ENCODE measurements around the gene RNU1-4.
A peak's percentile ranks its signal among the peaks of the same experiment; 100 is the strongest.
"Not testable (repeated sequence)": the region's sequence is repeated elsewhere in the genome, so short reads cannot be mapped to it uniquely, and the experiment has no call there.

Gene RNU1-4

DNA sequence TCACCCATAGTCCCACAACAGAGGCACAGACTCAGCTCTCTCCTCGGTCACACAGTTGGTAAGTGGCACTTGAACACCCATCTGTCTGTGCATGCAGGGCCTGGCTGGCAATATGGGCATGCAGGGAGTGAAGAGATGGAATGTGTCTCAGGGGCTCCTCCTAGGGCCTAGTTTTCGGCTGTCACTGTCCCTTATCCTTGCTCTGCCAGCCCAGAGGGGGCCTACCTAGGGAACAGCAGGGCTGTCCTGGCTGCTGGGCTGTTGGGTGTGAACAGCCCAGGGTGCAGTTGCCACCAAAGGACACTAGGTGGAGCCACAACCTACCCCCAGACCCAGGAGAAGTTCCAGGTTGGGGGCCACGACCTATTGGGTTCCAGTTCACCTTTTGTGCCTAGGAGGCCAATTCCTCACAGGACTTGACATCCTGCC lies 30.6 kb upstream of the RNU1-4 start:
- DNase-seq = not testable (repeated sequence)

DNA sequence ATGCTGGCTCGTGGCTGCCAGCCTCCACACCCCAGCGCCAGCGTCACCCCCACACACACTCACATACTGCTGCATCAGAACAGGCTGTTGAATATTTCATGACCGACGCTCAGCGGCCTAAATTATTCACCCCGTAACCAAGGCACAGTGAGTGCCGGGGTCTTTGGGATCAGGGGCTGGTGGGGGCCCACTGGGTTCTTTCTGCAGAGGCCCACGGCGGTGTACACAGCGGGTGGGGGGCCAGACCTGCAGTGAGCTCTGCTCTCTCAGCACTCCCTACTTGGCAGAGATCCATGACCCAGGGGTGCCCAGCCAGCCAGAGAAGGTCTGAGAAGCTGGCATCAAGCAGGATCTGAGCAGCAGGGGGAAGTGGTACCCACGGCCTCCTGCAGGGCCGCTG lies 29.7 kb upstream of the RNU1-4 start:
- not testable (repeated sequence) for DNase-seq

GRCh38 chr1:16712131-16712530 lies 28.2 kb upstream of the RNU1-4 start:
- DNase-seq = not testable (repeated sequence)

DNA sequence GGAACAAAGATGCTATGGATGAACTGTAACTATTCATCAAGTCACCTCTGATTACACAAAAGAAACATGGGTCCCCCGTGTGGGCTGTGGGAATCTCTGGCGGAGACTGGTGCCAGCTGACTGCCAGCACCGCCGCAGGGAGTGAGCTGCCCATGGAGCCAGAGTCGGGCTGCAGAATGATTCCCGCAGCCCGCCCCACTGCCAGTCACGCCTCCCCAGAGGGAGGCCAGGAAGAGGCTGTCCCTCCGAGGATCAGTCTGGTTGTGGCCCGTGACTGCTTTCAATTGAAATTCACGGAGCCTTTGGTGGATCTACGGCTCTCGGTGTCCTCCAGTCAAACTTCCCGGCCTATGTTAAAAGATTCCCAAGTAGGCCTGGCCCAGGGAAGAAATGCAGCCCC lies 27.7 kb upstream of the RNU1-4 start:
- DNase-seq = not testable (repeated sequence)

- DNase-seq = not testable (repeated sequence)
These were observed 27.3 kb upstream of the RNU1-4 start for GRCh38 chr1:16712984-16713383.

GRCh38 chr1:16713480-16713879 lies 26.8 kb upstream of the RNU1-4 start:
- DNase-seq = not testable (repeated sequence)

DNA sequence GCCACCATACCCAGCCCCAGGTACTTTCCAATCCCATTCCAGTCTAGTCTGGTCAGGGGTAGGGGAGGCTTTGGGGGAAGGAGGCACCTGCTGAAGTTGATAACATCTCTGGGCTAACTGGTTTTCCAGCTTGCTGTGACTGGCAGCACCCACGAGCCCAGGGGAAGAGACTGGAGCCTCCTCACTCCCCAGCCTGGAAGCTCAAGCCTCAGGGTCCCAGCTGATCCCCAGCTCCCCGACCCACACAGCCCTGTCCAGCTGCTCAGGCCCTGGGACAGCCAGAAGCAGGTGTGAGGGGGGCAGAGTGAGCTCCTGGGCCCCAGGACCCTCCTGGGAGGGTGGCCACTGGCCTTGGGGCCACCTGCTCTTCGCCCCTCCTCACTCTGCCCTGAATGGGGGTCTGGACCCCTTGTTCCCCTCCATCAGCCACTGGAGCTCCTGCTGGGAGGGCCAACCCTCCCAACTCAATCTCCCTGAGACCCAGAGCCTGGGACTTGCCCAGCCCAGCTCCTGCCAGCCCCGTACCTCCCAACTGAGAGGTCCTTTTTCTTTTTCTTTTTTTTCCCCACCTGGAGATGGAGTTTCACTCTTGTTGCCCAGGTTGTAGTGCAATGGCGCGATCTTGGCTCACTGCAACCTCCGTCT lies 23.5 kb upstream of the RNU1-4 start:
- no peak for DNase-seq

DNA sequence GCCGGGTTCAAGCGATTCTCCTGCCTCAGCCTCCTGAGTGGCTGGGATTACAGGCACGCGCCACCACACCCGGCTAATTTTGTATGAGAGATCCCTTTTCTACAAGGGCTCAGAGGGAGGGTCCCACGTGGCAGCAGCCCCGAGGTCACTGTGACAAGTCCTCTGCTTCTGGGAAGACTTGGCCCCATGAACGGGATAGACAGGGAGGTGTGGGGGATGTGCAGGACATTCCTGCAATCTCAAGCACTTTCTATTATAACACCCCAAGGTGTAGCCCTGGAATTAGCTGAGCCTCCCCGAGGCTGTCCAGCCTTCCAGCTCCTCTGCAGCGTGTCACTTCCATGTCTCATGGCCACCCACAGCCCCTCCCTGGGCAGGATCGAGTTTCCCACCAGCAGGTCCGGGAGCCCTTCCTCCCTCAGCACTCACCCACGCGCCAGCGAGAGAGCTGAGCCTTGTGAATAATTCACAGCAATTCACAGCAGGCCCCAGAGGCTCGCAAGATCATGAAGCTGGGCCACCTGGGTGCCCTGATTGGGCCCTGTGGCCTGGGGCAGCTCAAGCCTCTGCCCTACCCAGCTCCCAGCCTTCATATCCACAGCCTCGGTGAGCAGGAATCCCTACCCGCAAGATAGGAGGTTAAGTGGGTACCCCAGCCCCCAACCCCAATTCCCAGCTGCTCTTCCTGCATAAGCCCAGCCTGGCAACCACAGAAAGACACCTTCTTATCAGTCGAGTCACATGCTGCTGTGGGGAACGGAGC lies 22.8 kb upstream of the RNU1-4 start:
- no peak for DNase-seq

DNA sequence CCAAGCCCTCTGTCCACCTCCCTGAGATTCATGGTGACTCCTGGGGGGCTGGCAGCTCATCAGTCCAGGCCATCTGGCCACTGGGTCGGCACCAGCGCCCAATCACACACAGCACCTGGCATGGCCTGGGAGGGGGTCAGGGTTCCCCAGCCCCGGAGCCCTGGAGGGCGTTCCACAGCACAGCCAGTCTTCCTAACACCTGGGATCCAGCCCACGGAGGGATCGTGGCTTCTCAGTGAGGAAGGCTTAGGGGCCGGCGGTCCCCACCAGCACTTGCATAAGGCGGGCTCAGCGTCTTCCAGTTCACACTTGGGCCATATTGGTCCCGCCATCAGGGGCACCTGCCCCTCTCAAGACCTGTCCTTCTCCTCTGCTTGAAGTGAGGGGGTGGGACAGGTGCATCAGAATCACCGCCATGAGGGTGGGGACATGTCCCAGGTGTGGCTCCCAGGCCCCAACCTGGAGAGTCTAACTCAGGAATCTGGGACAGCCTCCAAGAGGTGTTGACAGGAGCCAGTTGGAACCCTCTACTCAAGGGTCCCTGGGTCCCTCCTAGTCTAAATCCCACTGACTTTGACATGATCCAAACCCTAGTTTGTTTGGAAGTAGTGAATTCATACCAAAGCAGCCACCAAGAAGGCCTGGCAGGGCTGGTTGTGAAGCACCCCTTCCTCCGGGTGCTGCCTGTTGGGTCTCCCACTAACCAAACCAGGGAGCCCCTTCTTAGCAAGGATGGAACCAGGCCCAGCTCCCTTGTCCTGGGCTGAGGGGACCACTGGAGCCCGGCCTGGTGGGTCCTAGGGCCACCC lies 22.0 kb upstream of the RNU1-4 start:
- DNase-seq = not testable (repeated sequence)

GRCh38 chr1:16718908-16719533 lies 21.3 kb upstream of the RNU1-4 start:
- no peak for DNase-seq

DNA sequence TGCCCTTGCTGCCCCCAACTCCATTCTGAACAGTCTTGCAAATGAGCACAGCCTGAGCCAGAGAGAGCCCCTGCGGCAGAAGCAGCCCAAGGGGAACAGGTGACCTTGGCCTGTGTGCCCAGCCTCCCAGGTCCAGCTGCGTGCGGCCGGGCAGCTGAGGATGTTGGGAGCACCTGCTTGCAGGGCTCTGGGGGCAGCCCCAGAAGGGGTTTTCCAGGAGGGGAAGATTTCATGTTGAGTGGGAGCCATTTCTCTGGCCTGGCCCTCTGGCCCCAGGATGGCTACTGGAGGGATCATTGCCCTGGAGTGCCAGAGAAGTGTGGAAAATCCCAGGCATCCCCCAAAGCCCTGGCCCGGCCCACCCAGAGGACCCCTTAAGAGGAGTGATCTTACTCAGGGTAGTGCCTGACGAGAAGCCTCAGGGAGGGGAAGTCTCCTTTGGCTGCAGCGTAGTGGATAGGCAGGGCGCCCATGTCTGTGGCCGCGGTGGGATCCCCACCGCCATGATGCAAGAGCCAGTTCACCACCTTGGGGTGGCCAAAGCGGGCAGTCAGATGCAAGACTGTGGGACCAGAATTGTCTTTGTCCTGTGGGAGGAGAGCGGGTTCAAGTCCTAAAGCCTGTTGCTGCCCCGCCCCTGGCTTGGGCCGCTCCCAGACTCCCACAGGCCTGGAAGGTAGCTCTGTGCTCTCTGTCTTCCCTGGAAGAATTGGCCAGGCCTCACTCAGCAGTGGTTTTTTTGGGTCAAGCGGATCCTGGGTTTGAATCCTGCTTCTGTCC lies 20.6 kb upstream of the RNU1-4 start:
- DNase-seq = no peak

GRCh38 chr1:16720351-16721223 lies 19.7 kb upstream of the RNU1-4 start:
- DNase-seq = no peak

GRCh38 chr1:16721871-16722641 lies 18.3 kb upstream of the RNU1-4 start:
- no peak for DNase-seq

GRCh38 chr1:16724718-16725438 lies 15.4 kb upstream of the RNU1-4 start:
- no peak for DNase-seq

- DNase-seq = not testable (repeated sequence)
These were observed 14.7 kb upstream of the RNU1-4 start for GRCh38 chr1:16725439-16726245.

DNA sequence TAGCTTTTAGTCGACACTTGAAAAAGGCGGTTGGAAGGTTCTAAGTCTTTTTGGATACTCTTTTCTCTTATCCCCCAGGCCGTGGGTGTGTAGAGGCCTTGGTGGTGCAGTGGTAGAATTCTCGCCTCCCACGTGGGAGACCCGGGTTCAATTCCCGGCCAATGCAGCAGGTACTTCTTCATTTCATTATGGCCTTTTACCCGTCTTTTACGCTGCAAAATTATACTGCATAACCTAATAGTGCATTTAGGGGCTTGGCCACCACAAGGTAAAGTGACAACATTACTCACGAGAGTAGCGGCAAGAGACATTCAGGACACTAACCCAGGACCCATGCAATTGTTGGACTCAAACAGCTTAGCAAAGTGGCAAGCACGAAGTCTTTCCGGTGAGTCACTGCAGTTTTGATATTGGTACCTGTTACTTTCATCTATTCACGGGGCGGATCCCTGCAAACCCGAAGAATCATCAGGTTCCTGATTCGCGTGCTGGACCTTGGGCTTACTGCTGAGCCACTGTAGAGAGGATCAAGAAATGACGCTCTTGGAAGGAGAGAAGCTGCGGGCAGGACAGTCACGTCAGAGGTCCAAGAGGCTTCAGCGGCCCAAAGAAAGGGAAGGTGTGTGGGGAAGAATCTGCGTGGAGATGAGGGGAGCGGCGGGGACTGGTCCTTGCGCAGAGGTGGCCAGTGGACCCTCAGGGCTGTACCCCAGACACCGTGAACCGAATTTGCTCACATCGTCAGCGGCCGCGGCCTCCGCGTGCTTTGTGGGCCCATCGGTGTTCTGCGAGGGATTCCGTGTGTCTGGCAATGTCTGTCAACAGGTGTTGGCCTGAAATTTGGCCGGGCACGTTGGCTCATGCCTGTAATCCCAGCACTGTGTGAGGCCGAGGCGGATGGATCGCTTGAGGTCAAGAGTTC lies 12.9 kb upstream of the RNU1-4 start:
- DNase-seq = peak; percentile 71

GRCh38 chr1:16728243-16728949 lies 11.9 kb upstream of the RNU1-4 start:
- not testable (repeated sequence) for DNase-seq

Measured in fibroblast of skin of right biceps (primary cell).